ENCODE measurements around the gene TEX2.

DNA sequence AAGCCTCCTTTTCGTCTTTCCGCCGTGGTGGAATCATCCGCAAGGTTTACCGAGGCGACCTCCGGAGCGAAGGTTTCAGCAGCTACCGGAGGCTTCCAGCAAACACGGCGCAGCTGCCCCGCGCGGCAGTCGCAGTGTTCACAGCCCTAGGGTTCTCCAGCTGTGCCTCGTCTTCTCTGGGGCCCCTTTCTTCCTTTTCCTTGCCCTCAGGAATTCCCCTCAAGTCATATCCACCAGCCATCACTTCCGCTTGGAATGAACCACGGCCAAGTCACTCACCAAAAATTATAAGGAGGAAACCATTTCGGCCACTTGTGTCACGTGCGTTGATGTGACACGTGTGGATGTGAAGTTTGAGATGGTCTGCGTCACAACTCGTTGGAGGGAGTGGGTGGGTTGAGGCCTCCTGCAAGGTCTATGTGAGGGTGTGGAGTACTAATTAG is 132.5 kb downstream of the TEX2 start:
- TF ChIP-seq, protein P1, sequence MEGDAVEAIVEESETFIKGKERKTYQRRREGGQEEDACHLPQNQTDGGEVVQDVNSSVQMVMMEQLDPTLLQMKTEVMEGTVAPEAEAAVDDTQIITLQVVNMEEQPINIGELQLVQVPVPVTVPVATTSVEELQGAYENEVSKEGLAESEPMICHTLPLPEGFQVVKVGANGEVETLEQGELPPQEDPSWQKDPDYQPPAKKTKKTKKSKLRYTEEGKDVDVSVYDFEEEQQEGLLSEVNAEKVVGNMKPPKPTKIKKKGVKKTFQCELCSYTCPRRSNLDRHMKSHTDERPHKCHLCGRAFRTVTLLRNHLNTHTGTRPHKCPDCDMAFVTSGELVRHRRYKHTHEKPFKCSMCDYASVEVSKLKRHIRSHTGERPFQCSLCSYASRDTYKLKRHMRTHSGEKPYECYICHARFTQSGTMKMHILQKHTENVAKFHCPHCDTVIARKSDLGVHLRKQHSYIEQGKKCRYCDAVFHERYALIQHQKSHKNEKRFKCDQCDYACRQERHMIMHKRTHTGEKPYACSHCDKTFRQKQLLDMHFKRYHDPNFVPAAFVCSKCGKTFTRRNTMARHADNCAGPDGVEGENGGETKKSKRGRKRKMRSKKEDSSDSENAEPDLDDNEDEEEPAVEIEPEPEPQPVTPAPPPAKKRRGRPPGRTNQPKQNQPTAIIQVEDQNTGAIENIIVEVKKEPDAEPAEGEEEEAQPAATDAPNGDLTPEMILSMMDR (IDR thresholded peaks at IDR 0.05), result no peak
- peak in 1 of 2 donors; percentile 4 for TF ChIP-seq POLR2A (IDR thresholded peaks at IDR 0.05)
- no peak for TF ChIP-seq POLR2AphosphoS5 (IDR thresholded peaks at IDR 0.05)
- TF ChIP-seq EP300 (IDR thresholded peaks at IDR 0.05), result no peak

Data from sigmoid colon (tissue), 4 donors.